ENCODE data around the gene OR5K2.

The OR5K2 gene

GRCh38 chr3:98460220-98460619 lies 37.3 kb upstream of the OR5K2 start:
- TF ChIP-seq GABPA (IDR thresholded peaks at IDR 0.05; ENCODE audit: low read depth) = no peak
- no peak for TF ChIP-seq CTCF (IDR thresholded peaks at IDR 0.05; ENCODE audit: insufficient read depth, low read length)
- TF ChIP-seq, protein P1, sequence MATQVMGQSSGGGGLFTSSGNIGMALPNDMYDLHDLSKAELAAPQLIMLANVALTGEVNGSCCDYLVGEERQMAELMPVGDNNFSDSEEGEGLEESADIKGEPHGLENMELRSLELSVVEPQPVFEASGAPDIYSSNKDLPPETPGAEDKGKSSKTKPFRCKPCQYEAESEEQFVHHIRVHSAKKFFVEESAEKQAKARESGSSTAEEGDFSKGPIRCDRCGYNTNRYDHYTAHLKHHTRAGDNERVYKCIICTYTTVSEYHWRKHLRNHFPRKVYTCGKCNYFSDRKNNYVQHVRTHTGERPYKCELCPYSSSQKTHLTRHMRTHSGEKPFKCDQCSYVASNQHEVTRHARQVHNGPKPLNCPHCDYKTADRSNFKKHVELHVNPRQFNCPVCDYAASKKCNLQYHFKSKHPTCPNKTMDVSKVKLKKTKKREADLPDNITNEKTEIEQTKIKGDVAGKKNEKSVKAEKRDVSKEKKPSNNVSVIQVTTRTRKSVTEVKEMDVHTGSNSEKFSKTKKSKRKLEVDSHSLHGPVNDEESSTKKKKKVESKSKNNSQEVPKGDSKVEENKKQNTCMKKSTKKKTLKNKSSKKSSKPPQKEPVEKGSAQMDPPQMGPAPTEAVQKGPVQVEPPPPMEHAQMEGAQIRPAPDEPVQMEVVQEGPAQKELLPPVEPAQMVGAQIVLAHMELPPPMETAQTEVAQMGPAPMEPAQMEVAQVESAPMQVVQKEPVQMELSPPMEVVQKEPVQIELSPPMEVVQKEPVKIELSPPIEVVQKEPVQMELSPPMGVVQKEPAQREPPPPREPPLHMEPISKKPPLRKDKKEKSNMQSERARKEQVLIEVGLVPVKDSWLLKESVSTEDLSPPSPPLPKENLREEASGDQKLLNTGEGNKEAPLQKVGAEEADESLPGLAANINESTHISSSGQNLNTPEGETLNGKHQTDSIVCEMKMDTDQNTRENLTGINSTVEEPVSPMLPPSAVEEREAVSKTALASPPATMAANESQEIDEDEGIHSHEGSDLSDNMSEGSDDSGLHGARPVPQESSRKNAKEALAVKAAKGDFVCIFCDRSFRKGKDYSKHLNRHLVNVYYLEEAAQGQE (IDR thresholded peaks at IDR 0.05; ENCODE audit: insufficient replicate concordance, low read depth) = no peak
- no peak for TF ChIP-seq SPI1 (IDR thresholded peaks at IDR 0.05; ENCODE audit: borderline replicate concordance, low read depth)
- no peak for TF ChIP-seq POLR2AphosphoS5 (IDR thresholded peaks at IDR 0.05; ENCODE audit: low read depth)

GRCh38 chr3:98462901-98463300 lies 34.6 kb upstream of the OR5K2 start, which contains the start of gene OR5K1:
TSS of gene OR5K1 (plus strand) at chr3:98463201. CDS start at chr3:98469577, 6,376 bp downstream.
- Histone ChIP-seq H3K27ac (replicated peaks) (no peak within 1 kb of the TSS), H3K4me3 (replicated peaks; ENCODE audit: insufficient read depth, low read length) (no peak within 1 kb of the TSS), H3K27me3 (ENCODE audit: insufficient read depth, poor library complexity, severe bottlenecking) (no peaks in the 10 kb centered on the region)
- no peak for DNase-seq (ENCODE audit: low read depth in 1 of 2, low spot score in 1 of 2)
- TF ChIP-seq POLR2AphosphoS5 (IDR thresholded peaks at IDR 0.05; ENCODE audit: low read depth) (no peak), GABPA (IDR thresholded peaks at IDR 0.05; ENCODE audit: low read depth) (no peak), CTCF (IDR thresholded peaks at IDR 0.05; ENCODE audit: insufficient read depth, low read length) (no peak), SPI1 (IDR thresholded peaks at IDR 0.05; ENCODE audit: borderline replicate concordance, low read depth) (no peak)
- TF ChIP-seq, protein P1 (IDR thresholded peaks at IDR 0.05; ENCODE audit: insufficient replicate concordance, low read depth) = no peak

More at GRCh38 chr3:98460220-98460619, 37.3 kb upstream of the OR5K2 start:
- DNase-seq (ENCODE audit: low read depth in 1 of 2, low spot score in 1 of 2) = no peak
- Histone ChIP-seq H3K27me3 (ENCODE audit: insufficient read depth, poor library complexity, severe bottlenecking) (no peaks in the 10 kb centered on the region), H3K27ac (replicated peaks) (no peak overlapping the region), H3K4me3 (replicated peaks; ENCODE audit: insufficient read depth, low read length) (no peak overlapping the region)

DNA sequence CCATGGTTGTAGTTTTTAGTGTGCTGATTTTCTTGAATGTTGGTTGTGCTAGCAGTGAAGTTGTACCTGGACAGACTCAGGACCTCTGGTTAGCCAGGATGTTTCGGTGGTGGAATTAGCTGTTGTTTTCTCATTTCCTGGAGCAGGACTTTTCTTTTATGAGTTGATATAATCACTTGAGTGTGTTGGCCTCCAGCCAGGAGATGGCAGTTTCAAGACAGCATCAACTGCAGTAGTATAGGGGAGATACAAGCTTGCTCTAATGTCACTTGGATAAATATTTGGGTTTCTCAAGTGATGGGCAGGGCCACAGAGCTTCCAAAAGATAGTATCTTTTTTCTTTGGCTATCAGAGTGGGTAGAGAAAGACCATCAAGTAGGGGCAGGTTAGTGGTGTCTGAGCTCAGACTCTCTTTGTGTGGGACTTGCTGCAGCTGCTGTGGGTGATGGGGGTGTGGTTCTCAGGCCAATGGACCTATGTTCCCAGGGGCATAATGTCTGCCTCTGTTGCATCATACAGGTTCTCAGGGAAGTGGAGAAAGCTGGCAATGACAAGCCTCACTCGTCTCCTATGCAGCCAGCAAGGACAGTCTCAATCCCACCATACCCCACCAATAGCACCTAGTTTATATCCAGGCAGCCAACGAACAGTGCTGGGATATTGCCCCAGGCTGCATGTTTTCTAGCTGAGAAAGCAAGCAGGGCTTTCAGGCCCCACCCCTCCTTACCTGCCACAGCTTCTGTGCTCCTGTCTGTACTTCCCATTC lies 14.6 kb upstream of the OR5K2 start:
- H3K4me3 ChIP-seq (replicated peaks; ENCODE audit: insufficient read depth, low read length) = no peak overlapping the region
- H3K27ac ChIP-seq (replicated peaks) = no peak overlapping the region
- no peak for DNase-seq (ENCODE audit: low read depth in 1 of 2, low spot score in 1 of 2)
- no peak for TF ChIP-seq POLR2AphosphoS5 (IDR thresholded peaks at IDR 0.05; ENCODE audit: low read depth)
- TF ChIP-seq SPI1 (IDR thresholded peaks at IDR 0.05; ENCODE audit: borderline replicate concordance, low read depth) = no peak
- no peak for TF ChIP-seq CTCF (IDR thresholded peaks at IDR 0.05; ENCODE audit: insufficient read depth, low read length)
- TF ChIP-seq GABPA (IDR thresholded peaks at IDR 0.05; ENCODE audit: low read depth) = no peak
- TF ChIP-seq, protein P1 (IDR thresholded peaks at IDR 0.05; ENCODE audit: insufficient replicate concordance, low read depth) = no peak
- no peaks in the 10 kb centered on the region for H3K27me3 ChIP-seq (ENCODE audit: insufficient read depth, poor library complexity, severe bottlenecking)
